IMR-90 (cell line): ENCODE data around the gene DNAJC3.

Experiments
- BHLHE40 ChIP-seq: fragments of 150-350 bp; IDR thresholded peaks from 2 replicates; pipeline ENCODE4 v1.6.1; 2016; ENCODE audit warnings: mild to moderate bottlenecking, low read depth, low read length
- CEBPB ChIP-seq: IDR thresholded peaks from 2 replicates; pipeline ENCODE4 v1.6.1; 2012; ENCODE audit warnings: low read depth, low read length, improper control_type of control experiment
- CTCF ChIP-seq: conservative IDR thresholded peaks from 2 replicates; pipeline ENCODE4 v1.5.1; 2012; ENCODE audit warnings: mild to moderate bottlenecking, low read depth, low read length, improper control_type of control experiment
- ELK1 ChIP-seq: fragments of 150-350 bp; IDR thresholded peaks from 2 replicates; pipeline ENCODE4 v1.6.1; 2016; ENCODE audit warnings: low read depth, mild to moderate bottlenecking, low read length, moderate library complexity, borderline replicate concordance
- FOS ChIP-seq: fragments of 150-350 bp; IDR thresholded peaks from 2 replicates; pipeline ENCODE4 v1.6.1; 2016; ENCODE audit warnings: low read depth, low read length
- MAFK ChIP-seq: IDR thresholded peaks from 2 replicates; pipeline ENCODE4 v1.6.1; 2012; ENCODE audit warnings: low read depth, low read length, improper control_type of control experiment
- MAZ ChIP-seq: IDR thresholded peaks from 2 replicates; pipeline ENCODE4 v1.6.1; 2012; ENCODE audit warnings: low read depth, mild to moderate bottlenecking, low read length, improper control_type of control experiment, moderate library complexity, borderline replicate concordance
- MXI1 ChIP-seq: IDR thresholded peaks from 2 replicates; pipeline ENCODE4 v1.6.1; 2012; ENCODE audit warnings: low read depth, mild to moderate bottlenecking, low read length, moderate library complexity, borderline replicate concordance
- NFE2L2 ChIP-seq: fragments of 150-350 bp; IDR thresholded peaks from 2 replicates; pipeline ENCODE4 v1.6.1; 2016; ENCODE audit warnings: low read depth, mild to moderate bottlenecking, low read length
- POLR2A ChIP-seq: IDR thresholded peaks from 2 replicates; pipeline ENCODE4 v1.6.1; 2012; ENCODE audit warnings: mild to moderate bottlenecking, low read depth, low read length
- RAD21 ChIP-seq: IDR thresholded peaks from 2 replicates; pipeline ENCODE4 v1.6.1; 2012; ENCODE audit warnings: low read length, improper control_type of control experiment
- RCOR1 ChIP-seq: IDR thresholded peaks from 2 replicates; pipeline ENCODE4 v1.6.1; 2012; ENCODE audit warnings: mild to moderate bottlenecking, low read length, improper control_type of control experiment; ENCODE audit not compliant: insufficient replicate concordance
- RFX5 ChIP-seq: IDR thresholded peaks from 2 replicates; pipeline ENCODE4 v1.8.0; 2012; ENCODE audit warnings: low read depth, mild to moderate bottlenecking, low read length, moderate library complexity
- SMC3 ChIP-seq: fragments of 150-350 bp; IDR thresholded peaks from 2 replicates; pipeline ENCODE4 v1.6.1; 2016; ENCODE audit warnings: low read depth, mild to moderate bottlenecking, antibody characterized with exemption, low read length, moderate library complexity

GRCh38 chr13:95678967-95679366 is 2.0 kb downstream of the DNAJC3 start:
- TF ChIP-seq ELK1 (no peak), CTCF (no peak), CEBPB (no peak), POLR2A (no peak), SMC3 (no peak), BHLHE40 (no peak), NFE2L2 (no peak), RAD21 (no peak), MAZ (no peak), RFX5 (no peak), MXI1 (no peak), FOS (no peak), MAFK (no peak), RCOR1 (no peak)
